Hepatocyte (in vitro differentiated cells): ENCODE measurements around the gene SPTLC1.

Source experiments
- EZH2 ChIP-seq: fragments of 200-600 bp; sonication (generic); IDR thresholded peaks from 2 replicates; pipeline ENCODE4 v1.6.1; 2016; ENCODE audit warnings: antibody characterized with exemption, mild to moderate bottlenecking, borderline replicate concordance
- EZH2phosphoT487 ChIP-seq: fragments of 200-600 bp; sonication (generic); IDR thresholded peaks from one replicate; pipeline ENCODE4 v1.6.1; 2018; ENCODE audit warnings: antibody characterized with exemption, mild to moderate bottlenecking, low read depth, moderate library complexity; ENCODE audit not compliant: unreplicated experiment, severe bottlenecking
- TF ChIP-seq, protein P1 (sequence below): fragments of 200-600 bp; sonication (generic); IDR thresholded peaks from 2 replicates; pipeline ENCODE4 v1.5.1; 2016; ENCODE audit warnings: antibody characterized with exemption, mild to moderate bottlenecking; ENCODE audit not compliant: poor library complexity

- TF ChIP-seq, protein P1, sequence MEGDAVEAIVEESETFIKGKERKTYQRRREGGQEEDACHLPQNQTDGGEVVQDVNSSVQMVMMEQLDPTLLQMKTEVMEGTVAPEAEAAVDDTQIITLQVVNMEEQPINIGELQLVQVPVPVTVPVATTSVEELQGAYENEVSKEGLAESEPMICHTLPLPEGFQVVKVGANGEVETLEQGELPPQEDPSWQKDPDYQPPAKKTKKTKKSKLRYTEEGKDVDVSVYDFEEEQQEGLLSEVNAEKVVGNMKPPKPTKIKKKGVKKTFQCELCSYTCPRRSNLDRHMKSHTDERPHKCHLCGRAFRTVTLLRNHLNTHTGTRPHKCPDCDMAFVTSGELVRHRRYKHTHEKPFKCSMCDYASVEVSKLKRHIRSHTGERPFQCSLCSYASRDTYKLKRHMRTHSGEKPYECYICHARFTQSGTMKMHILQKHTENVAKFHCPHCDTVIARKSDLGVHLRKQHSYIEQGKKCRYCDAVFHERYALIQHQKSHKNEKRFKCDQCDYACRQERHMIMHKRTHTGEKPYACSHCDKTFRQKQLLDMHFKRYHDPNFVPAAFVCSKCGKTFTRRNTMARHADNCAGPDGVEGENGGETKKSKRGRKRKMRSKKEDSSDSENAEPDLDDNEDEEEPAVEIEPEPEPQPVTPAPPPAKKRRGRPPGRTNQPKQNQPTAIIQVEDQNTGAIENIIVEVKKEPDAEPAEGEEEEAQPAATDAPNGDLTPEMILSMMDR: peak; percentile 96
- TF ChIP-seq EZH2 (no peak), EZH2phosphoT487 (no peak)
Observed at GRCh38 chr9:92133949-92134604, 18.9 kb upstream of the SPTLC1 start.
